RWPE1 (cell line): ENCODE results near the gene FBXL17.

ENCODE experiments used
- CTCF ChIA-PET: fragments of 350-600 bp; sonication (Branson Sonifier 250); formaldehyde crosslinking; extraction: SDS; loops from one replicate; lab custom pipeline; 2021; lab: Yijun Ruan, JAX
- POLR2A ChIA-PET: fragments of 400-600 bp; formaldehyde crosslinking; extraction: SDS; loops from one replicate; lab custom pipeline; 2020; ENCODE audit warnings: antibody characterized with exemption; ENCODE audit not compliant: low non-redundant PET; lab: Yijun Ruan, JAX
- DNase-seq: peaks from one replicate; pipeline ENCODE4 v3.0.0; 2012; ENCODE audit warnings: low spot score
- H3K27ac ChIP-seq: fragments of 450-650 bp; 2 replicates; pipeline ENCODE4 v1.5.1; 2017
- CTCF ChIP-seq: fragments of 450-650 bp; conservative IDR thresholded peaks from 2 replicates; pipeline ENCODE4 v1.5.1; 2017; ENCODE audit warnings: low read depth, mild to moderate bottlenecking

FBXL17 gene

GRCh38 chr5:107966201-107966600 is 415.7 kb downstream of the FBXL17 start:
- ChIA-PET CTCF (no interaction called here), POLR2A (no interaction called here)
- no peak for DNase-seq
- no peak for TF ChIP-seq CTCF
- no peak overlapping the region for H3K27ac ChIP-seq

- ChIA-PET CTCF (no interaction called here), POLR2A (interaction anchor here (0.6 kb wide), 2 partner anchors 41 to 418 kb away, joined by 3 to 4 read pairs; no protein-coding TSS in a partner anchor)
- H3K27ac ChIP-seq: no peak overlapping the region
- no peak for DNase-seq
- no peak for TF ChIP-seq CTCF
Measured at GRCh38 chr5:107964722-107965121, 417.2 kb downstream of the FBXL17 start.

GRCh38 chr5:107959573-107960279 is 422.2 kb downstream of the FBXL17 start:
- ChIA-PET CTCF (interaction anchor here (0.7 kb wide), 1 partner anchor 38 kb away, joined by 3 read pairs; no protein-coding TSS in a partner anchor), POLR2A (interaction anchor here (0.5 kb wide), 1 partner anchor 430 kb away, joined by 3 read pairs; no protein-coding TSS in a partner anchor)
- DNase-seq: no peak
- H3K27ac ChIP-seq: no peak overlapping the region
- no peak for TF ChIP-seq CTCF

- no peak overlapping the region for H3K27ac ChIP-seq
- TF ChIP-seq CTCF: no peak
- ChIA-PET CTCF (no interaction called here), POLR2A (no interaction called here)
- no peak for DNase-seq
Measured at GRCh38 chr5:107958861-107959260, 423.0 kb downstream of the FBXL17 start.

GRCh38 chr5:107958432-107958831 is 423.5 kb downstream of the FBXL17 start:
- ChIA-PET CTCF (interaction anchor here (1.2 kb wide), 1 partner anchor 168 kb away, joined by 5 read pairs; no protein-coding TSS in a partner anchor), POLR2A (no interaction called here)
- no peak for TF ChIP-seq CTCF
- H3K27ac ChIP-seq: no peak overlapping the region
- DNase-seq: no peak

GRCh38 chr5:107957051-107957450 is 424.8 kb downstream of the FBXL17 start:
- no peak for TF ChIP-seq CTCF
- POLR2A ChIA-PET: no interaction called here
- no peak overlapping the region for H3K27ac ChIP-seq
- CTCF ChIA-PET: interaction anchor here (0.7 kb wide), 1 partner anchor 384 kb away, joined by 3 read pairs; no protein-coding TSS in a partner anchor
- DNase-seq: no peak
